Stimulated activated CD8-positive, alpha-beta memory T cell treated with anti-CD3 and anti-CD28 coated beads, Interleukin-7, amount 100 ng/mL, for 24 hours (primary cell): ENCODE data around the gene TXNDC2.
A peak's percentile ranks its signal among the peaks of the same experiment; 100 is the strongest.

ENCODE experiments used
- DNase-seq: peaks from one replicate; pipeline ENCODE4 v3.0.0-alpha.2; 2020; ENCODE audit warnings: low read depth

The TXNDC2 gene

DNA sequence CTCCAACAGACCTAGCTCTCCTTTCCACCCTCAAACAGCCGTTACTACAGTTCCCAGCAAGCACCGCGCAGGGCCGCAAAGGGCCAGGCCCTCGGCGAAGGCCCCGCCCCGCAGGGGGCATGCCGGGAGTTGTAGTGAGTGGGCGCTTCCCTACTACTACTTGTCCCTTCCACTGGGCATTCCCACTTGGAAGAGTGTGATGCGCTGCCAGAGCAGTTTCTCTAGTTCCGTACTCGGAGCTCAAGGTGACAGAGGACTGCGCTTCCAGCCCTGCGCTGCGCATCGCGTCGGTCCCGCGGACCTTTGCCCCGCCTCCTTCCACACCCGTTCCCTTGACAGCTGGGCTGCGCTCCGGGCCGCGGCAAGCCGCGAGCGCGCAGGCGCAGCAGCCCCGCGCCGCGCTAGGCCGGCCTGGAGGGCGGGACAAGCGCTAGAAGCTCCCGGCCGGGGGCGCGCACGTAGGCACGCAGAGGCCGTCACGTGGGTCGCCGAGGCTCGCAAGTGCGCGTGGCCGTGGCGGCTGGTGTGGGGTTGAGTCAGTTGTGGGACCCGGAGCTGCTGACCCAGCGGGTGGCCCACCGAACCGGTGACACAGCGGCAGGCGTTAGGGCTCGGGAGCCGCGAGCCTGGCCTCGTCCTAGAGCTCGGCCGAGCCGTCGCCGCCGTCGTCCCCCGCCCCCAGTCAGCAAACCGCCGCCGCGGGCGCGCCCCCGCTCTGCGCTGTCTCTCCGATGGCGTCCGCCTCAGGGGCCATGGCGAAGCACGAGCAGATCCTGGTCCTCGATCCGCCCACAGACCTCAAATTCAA lies 28.0 kb downstream of the TXNDC2 start, which contains the start of gene VAPA:
Gene VAPA (plus strand): TSS at position 491 of the 808 bp plus-strand sequence. CDS start 241 bp downstream, at position 732.
- DNase-seq: peak; percentile 77

DNA sequence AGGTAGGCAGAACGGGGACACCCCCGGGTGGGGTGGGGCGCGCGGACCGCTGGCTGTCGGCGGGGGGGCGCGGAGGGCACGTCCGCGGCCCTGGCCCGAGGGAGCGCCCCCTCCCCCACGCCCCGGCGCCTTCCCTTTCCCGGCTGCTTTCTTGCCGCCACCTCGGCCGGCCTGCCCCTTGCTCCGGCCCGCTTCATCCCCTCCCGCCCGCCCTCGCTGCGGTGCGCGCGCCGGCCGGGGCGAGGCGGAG lies 28.5 kb downstream of the TXNDC2 start:
- no peak for DNase-seq

DNA sequence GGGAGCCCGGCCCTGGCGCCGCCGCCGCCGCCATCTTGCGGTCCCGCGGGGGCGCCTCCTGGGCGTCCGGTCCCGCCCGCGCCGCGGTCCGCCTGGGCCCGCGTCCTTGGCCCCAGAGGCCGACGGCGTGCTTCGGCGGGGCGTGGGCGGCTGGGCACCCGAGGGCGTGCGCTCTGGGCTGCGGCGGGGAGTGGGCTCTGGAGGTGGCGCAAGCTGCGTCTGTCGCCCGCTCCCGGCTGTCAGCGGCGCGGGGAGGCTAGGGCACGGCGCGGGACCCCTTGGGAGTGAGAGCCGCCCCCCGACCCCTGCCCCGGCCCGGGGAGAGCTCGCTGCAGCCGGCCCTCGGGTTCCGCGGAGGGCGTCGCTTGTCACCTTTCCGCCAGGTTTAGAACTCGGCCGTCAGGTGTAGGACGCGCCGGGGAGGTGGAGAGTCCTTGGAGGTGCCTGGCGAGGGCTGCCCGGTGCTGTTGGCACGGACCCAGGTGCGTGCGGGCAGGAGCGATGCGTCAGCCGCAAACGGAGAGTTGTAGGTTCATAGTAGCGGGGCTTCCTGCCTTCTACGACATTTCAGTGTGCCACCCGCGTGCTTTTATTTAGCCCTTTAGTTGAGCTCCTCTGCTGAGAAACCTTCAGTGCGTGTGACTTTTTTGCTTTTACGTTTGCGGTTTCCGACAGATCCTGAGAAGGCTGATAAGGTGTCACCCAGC lies 29.0 kb downstream of the TXNDC2 start:
- peak; percentile 46 for DNase-seq

DNA sequence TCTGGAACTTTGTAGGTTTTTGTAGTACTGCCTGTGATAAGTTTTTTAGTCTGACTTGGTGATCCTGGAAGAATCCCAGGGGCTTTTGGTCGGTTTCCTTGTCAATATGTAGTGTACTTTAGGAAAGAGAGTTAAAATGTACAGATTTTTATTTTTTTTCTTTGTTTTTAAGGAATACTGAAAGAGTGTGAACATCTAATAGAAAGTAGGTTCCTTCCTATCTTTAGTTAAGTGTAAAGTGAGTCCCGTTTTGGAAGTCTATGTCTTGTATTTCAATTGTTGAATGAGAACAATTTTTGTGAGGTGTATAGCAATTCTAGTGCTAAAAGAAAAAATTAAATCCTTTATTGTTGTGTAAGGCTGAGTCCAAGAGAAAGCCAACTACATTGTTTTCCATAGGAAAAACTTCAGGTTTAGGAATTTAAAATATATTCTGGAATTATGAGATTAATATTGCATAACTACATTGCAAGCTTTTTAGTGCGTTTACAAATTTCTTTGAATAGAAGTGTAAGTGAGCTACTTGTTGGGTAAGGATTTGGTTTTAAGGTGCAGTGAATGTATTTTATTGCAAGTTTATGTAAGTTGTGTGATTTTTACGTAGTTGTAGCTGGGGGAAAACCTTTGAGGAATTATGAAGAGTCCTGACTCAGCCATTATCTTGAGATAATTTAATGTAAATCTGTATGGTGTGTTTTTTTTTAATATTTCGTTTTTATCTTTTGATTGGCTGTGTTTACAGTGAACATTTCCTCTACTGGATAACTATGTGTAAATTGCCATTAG lies 29.7 kb downstream of the TXNDC2 start:
- no peak for DNase-seq

DNA sequence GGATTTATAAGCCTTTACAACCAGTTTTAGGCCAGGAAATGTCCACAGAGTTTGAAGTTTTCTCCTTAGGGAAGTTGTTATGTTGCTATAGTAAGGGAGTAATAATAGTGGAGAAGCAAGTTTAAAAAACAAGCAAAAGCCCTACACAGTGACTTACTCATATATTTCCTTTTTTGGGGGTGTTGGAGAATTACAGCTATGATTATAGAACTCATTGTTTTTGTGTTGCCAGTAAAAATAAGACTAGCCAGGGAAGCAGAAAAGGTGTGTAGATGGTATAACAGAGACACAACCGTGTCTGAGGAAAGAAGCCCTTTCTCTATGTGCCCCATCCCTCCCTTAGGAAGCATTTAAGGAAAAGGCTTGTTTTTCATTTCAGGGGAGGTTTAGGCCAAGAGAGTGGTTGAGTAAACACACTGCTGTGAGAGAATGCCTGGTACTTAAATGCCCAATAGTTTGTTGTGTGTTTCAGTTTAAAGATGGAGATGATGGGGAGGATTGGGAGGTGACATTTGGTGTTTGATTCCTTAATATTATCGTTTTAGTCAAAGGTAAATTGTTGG lies 30.4 kb downstream of the TXNDC2 start:
- DNase-seq: no peak

DNA sequence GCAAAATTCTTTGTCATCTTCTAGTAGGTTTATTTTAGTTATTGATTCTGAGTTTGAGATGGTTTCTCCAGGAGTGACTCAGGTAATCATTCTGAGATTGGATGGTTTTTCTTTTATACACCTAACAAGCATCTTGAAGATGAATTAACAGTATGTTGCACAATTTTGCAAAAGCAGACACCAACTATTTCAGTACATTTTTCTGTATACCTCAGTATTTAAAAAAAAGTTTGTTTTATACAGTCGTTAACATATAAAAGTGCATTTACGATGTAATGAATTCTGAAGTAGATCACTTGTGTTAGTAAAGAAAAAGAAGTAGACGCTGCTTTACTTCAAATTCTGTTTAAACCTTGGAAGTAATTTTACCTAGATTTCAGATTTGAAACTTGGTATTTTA lies 31.0 kb downstream of the TXNDC2 start:
- no peak for DNase-seq

DNA sequence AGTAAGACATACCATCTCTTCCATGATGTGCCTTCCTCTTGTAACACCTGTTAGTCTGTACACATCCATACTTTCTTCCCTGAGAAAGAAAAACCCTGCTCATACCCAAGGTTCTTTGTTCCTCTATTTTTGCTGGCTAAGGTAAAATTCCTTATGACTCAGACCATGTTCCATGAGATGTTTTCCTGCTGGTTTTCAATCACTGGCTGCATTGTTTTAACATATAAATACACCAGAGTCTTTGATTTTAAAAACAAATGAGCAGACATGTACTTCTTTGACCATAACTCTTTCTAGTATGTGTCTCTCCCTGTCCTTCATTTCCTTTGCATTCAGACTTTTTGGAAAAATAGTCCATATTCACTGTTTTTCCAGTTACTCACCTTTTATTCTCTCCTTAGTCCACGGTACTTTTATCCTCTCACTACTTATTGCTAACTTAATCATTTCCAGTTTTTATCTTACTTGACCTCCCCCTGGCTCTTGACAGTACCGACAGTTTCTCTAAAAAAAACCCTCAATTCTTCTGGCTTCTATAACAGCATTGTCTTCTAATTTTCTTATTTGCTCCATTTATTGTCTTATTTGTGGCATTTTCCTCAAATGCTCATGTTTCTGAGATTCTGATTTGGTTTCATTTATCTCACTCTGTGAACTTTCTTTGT lies 32.4 kb downstream of the TXNDC2 start:
- DNase-seq: no peak

DNA sequence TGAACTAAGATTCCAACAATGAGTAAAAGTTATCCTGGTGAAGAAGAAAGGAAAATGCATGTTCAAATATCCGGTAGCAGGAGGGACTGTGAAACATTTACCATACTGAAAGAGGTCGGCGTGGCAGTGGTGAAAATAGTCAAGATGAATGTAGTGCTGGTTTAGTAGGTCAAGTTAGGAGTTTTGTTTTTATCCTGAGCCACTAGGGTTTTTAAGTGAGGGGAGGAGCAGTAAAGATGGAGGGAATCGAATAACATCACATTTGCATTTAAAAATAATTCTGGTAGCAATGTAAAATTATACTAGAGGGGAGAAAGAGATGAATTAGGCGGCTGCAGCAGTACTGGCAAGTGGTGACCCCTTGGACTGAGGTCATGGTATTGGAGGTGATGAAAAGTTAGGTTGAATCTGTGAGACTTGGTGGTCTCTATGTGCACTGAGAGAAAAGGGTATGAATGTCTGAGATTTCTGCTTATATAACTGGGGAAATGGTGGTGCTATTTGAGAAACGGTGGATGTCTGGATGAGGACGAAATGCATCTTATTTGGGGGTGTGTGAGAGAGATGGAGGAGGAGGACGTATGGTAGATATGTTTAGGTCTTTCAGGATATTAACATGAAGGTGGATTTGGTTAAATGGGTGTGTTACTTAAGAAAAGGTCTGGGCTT lies 33.9 kb downstream of the TXNDC2 start:
- DNase-seq: no peak

DNA sequence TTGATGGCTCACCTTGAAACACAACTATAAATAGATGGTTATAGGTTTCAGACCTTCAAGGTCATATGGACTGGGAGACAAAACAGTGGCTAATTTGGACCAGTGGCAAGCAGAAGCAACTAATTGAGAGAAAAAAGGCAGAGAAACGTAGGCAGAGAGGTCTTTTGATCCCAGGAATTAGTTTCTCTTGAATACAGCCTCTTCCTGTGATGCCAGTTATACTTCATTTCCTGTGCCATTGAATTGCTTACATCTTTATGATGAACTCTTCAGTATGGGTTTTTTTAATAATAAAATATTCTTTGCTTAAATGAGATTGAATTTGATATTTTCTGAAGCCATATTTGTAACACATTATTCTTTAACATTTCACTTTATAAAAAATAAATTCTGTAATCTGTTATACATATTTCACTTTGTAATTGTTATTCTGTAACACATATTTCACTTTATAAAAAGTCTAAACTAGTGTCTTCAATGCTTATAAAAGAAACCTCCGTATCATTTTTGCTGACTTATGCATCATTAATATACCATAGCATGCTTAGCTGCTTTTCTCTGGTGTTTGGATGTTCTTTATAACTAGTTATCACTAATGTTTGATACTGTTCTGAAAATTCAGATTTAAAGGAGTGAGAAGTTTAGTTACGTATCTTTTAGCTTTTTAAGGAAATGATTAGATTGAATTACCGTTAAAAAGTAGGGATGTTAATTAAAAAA lies 37.0 kb downstream of the TXNDC2 start:
- no peak for DNase-seq

DNA sequence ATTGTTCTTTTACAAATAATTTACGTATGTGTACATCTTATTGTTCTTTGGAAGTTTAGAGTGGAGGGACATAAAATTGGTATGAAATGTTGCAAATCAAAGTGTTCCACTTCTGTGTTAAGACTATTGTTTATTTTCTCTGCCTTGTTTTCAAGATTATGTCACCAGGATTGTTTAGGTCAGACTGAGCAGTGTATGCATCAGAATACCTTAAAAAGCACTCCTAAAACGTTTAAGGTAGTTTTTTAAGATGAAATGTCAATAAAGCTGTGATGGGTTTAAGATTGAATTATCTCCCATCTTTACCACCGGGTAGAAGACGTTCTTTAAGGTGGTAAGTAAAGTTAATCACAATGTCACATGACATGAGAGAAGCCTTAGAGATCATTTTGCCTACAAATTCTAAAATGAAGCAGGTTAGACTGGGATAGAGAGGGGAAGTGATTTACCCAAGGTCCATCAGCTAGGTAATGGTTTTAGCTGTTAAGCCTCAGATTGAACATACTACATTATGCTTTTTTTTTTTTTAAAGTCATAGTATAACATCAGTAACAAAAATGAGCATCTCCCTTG lies 38.7 kb downstream of the TXNDC2 start:
- no peak for DNase-seq

DNA sequence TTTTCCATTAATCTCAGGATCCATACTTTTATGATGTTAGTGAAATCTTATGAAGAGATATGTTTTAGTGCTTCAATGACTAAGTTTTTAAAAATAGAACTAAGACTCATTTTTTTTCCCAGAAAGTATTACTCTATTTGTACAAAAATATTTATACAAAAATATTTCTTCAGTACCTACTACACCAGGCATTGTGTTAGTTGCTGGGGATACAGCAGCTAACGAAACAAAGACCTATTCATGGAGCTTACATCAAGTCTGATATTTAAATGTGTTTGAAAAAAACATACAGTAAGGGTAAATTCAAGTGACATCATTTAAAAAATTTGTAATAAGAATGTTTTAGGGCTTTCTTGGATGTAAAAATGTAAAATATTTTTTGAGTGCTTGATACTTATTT lies 39.6 kb downstream of the TXNDC2 start:
- no peak for DNase-seq

DNA sequence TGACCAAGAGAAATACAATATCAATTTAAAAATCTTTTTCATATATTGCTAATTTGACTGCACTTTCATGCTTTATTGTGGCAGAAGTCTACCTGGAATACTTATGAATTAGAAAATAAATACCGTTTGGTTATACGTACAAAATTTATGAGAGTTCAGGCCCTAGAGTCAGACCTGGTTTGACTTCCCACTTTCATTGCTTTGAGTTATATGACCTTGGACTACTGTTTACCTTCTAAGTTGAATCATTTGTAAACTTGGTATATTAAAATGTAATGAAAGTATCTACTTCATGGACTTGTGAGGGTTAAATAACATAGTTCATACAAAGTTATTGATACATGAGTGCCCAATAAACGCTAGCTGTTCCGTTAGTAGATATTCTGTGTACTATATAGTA lies 40.0 kb downstream of the TXNDC2 start:
- no peak for DNase-seq

DNA sequence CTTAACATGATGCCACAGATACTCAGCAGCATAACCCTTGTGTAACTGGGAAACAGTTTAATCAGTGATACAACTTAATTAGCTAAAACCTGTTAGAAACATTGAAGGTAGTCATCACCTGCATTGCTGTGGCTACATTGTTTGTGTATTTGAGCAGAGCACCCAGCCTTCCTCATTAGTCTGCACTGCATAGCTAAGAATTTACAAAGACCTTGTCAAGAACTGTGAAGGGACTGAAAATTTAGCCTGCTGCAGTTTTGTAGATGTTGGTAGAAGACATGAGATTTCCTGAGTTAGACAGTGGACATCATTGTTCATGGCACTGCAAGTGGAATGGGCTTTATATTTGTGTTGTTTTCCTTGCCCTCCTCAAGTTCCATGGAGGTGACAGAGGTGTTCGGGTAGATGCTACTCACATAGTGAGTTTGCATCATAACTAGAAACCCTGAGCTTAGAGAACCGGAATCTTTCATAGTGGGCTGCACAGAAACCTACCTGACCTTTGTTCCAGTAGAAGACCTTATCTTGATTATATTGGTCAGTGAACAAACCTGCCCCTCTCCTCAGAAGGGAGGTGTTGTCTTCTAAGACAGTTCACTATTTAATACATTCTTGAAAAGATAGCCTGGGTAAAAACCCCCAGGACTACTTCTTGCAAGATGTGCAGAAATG lies 40.6 kb downstream of the TXNDC2 start:
- DNase-seq: no peak

DNA sequence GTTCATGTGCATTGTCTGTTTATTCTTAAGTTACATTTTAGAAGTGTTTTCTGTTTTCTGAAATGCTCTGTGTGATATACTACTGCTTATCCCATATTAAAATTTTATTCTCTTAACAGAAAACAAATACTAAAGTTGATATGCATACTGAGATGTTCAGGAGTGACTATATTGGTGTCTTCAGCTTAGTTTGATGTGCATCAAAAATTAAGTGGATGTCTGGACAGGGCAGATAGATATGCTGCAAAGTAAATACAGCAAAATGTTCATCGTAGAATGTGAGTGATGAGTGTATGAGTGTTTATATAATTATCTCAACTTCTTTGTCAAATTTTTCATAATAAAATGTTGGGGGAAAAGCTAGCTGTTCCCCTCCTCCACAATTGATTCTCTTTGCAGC lies 41.2 kb downstream of the TXNDC2 start:
- DNase-seq: no peak

DNA sequence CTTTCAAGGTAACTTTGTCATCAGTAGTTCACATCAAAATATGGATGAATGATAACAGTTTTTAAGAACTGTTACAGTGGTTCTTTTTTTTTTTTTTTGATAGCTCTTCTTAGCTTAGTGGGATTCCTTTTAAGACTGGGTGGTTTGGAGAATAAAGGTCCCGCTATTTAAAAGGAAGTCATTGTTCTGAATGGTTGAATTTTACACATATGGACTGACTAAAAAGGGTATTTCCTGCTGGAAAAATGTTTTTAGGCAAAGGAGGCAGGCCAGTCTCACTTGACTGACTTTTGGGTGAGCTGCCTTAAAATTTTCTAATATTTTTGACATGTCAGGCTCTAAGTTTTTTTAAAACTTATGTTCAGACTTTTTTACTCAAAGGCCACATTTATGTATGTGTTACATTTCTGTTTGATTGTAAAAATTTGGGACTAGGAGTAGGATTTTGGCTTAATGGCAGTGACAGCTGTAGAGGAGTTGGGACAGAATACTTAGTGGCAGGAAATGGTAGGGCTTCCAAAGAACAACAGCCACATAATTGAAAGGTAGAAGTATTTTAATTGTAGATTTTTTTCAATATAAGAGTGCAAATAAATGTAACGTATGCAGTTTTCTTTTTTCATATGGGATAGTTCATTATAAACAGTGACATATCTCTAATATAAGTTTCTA lies 41.8 kb downstream of the TXNDC2 start:
- no peak for DNase-seq

DNA sequence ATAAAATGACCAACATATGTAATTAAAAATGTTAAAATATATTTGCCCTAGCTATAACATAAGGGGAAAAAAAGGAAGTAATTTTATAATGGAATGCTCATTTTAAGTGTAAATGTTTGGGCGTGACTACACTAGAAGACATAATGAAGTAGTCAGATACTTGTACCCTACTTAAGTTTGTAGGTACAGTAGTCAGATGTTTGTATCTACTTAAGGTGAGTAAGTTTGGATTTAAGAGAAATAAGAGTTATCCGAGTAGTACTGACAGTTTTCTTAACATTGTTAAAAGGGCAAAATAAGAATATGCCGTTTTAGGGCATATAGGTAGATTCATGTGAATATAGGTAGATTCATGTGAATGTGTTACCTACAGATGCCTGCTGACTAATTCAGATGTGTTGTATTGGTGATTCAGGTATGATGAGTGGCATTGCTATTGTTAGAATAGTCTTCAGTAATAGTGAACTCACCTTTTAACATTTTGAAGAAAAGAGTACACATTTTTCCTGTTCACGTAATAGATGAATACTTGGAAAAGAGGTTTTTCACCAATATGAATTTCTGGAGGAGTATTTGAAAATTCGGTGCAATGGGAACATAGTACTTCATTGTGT lies 43.0 kb downstream of the TXNDC2 start:
- no peak for DNase-seq

DNA sequence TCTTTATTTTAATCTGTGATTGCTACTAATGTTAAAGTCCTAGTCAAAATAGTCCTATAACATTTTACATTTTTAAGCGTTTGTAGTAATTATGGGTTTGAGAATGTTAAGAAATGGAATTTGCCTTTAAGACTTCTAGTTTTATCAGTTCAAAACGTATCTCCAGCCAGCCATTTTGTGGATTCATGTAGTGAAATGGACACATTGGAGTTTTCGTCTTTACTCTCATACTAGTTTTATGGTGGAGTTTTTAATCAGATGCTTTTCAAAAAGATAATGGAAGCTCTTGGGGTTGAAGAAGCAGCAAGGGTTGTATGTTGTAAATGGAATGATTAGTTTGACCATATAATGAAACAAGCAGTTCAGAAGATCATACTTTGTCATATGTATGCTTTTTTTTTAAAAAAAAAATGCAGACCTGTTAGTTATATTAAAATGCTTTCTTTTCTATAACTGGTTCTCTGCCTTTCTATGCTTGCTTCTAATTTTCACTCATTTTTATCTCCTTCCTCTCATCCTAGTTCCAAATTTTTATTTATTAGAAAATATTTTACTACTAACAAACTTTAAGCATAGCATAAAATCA lies 44.6 kb downstream of the TXNDC2 start:
- no peak for DNase-seq

DNA sequence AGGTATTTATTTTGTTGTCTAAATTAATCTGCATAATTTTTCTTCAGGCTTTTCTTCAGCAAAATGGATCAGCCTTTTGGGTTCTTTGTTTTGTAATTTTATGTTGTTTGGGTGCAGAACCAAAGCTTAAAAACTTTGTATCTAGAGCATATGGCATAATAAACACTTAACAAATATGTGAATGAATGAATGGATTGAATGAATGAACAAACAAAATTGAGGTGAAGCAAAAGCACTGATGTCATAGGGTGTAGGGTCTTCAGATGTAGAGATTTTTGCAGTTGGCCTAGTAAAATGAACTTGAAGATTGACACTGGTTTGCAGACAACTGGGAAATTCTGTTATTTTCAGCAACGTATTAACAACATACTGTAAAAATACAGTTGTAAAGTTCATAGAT lies 45.4 kb downstream of the TXNDC2 start:
- DNase-seq: no peak

DNA sequence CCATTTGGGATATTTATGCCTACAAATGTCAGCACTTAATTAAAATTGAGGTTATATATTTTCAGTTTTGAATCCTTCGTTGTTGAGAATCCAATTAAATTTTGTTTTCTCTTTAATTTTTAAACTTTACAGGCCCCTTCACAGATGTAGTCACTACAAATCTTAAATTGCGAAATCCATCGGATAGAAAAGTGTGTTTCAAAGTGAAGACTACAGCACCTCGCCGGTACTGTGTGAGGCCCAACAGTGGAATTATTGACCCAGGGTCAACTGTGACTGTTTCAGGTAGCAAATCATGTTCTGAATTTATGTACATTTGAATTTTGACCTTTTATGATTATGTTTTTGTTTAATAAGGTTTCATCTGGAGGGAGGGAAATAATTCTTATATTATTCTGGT lies 45.9 kb downstream of the TXNDC2 start:
- DNase-seq: no peak
